Neural progenitor cell (in vitro differentiated cells): ENCODE measurements around the gene WWOX. TPM values are rescaled to one million over a fixed set of nuclear protein-coding genes. Genes with fewer than 3 reads are reported as not detected.

Experiments used
- DNase-seq: peaks from one replicate; pipeline ENCODE4 v3.0.0-alpha.2; 2016; ENCODE audit warnings: low spot score
- H2AFZ ChIP-seq: fragments of 200-600 bp; sonication (generic); replicated peaks from 2 replicates; pipeline ENCODE4 v1.6.1; 2016; ENCODE audit warnings: antibody characterized with exemption
- H3F3A ChIP-seq: fragments of 200-600 bp; sonication (generic); 2 replicates; pipeline ENCODE4 v1.6.1; 2016; ENCODE audit warnings: antibody characterized with exemption, low read depth
- H3K27ac ChIP-seq: fragments of 200-600 bp; sonication (generic); 2 replicates; pipeline ENCODE4 v1.5.1; 2016; ENCODE audit warnings: mild to moderate bottlenecking
- H3K27me3 ChIP-seq: fragments of 200-600 bp; sonication (generic); 2 replicates; pipeline ENCODE4 v1.6.1; 2016; ENCODE audit warnings: mild to moderate bottlenecking, moderate library complexity
- H3K36me3 ChIP-seq: fragments of 200-600 bp; sonication (generic); 2 replicates; pipeline ENCODE4 v1.5.1; 2016
- H3K4me1 ChIP-seq: fragments of 200-600 bp; sonication (generic); 2 replicates; pipeline ENCODE4 v1.6.1; 2016; ENCODE audit warnings: mixed run types
- H3K4me2 ChIP-seq: fragments of 200-600 bp; sonication (generic); 2 replicates; pipeline ENCODE4 v1.6.1; 2016
- H3K4me3 ChIP-seq: fragments of 200-600 bp; sonication (generic); 2 replicates; pipeline ENCODE4 v1.5.1; 2016
- H3K79me2 ChIP-seq: fragments of 200-600 bp; sonication (generic); 2 replicates; pipeline ENCODE4 v1.6.1; 2016; ENCODE audit warnings: low read depth
- H3K9ac ChIP-seq: fragments of 200-600 bp; sonication (generic); 2 replicates; pipeline ENCODE4 v1.6.1; 2016
- H3K9me3 ChIP-seq: fragments of 200-600 bp; sonication (generic); 2 replicates; pipeline ENCODE4 v1.5.1; 2016; ENCODE audit warnings: low read depth
- H4K20me1 ChIP-seq: fragments of 200-600 bp; sonication (generic); 2 replicates; pipeline ENCODE4 v1.6.1; 2016; ENCODE audit warnings: low read depth
- H3K27ac Mint-ChIP-seq: 3 replicates; pipeline ENCODE4 v1.8.0; 2021; ENCODE audit warnings: mixed read lengths
- H3K27me3 Mint-ChIP-seq: 2 replicates; pipeline ENCODE4 v1.8.0; 2022; ENCODE audit warnings: low read depth, mild to moderate bottlenecking, inconsistent platforms, moderate library complexity, mixed read lengths; ENCODE audit not compliant: insufficient read depth
- H3K36me3 Mint-ChIP-seq: 3 replicates; pipeline ENCODE4 v1.8.0; 2021; ENCODE audit warnings: mixed read lengths
- H3K4me1 Mint-ChIP-seq: 3 replicates; pipeline ENCODE4 v1.8.0; 2021; ENCODE audit warnings: mixed read lengths
- H3K4me3 Mint-ChIP-seq: 3 replicates; pipeline ENCODE4 v1.8.0; 2021; ENCODE audit warnings: mild to moderate bottlenecking, moderate library complexity, mixed read lengths
- H3K9me3 Mint-ChIP-seq: 3 replicates; pipeline ENCODE4 v1.8.0; 2020; ENCODE audit warnings: mixed read lengths
- EZH2 ChIP-seq: fragments of 200-600 bp; sonication (generic); IDR thresholded peaks from 2 replicates; pipeline ENCODE4 v1.6.1; 2017; ENCODE audit warnings: antibody characterized with exemption, mild to moderate bottlenecking, moderate library complexity
- EZH2phosphoT487 ChIP-seq: fragments of 200-600 bp; sonication (generic); IDR thresholded peaks from 2 replicates; pipeline ENCODE4 v1.6.1; 2017; ENCODE audit warnings: antibody characterized with exemption
- total RNA-seq: library from RNA; depleted of rRNA; stranded (reverse); fragments of >200 nt; gene quantifications from 2 replicates; pipeline ENCODE4 v1.2.3, GENCODE V29; 2015; ENCODE audit warnings: low replicate concordance
- TF ChIP-seq, protein P1 (sequence below): fragments of 200-600 bp; sonication (generic); IDR thresholded peaks from 2 replicates; pipeline ENCODE4 v1.5.1; 2017; ENCODE audit warnings: antibody characterized with exemption, mild to moderate bottlenecking

The WWOX gene
- total RNA-seq, 1 donor from 2014 or later: 63.7 TPM

- Histone ChIP-seq H3K27ac (no peak overlapping the region), H3K4me2 (no peak overlapping the region), H3K79me2 (no peaks in the 10 kb centered on the region), H3K4me3 (no peak overlapping the region), H3K27me3 (no peaks in the 10 kb centered on the region), H3K9ac (no peak overlapping the region), H2AFZ (no peak overlapping the region), H3K36me3 (no peaks in the 10 kb centered on the region), H3K9me3 (peaks cover 16% of the 10 kb centered on the region), H3F3A (no peaks in the 10 kb centered on the region), H4K20me1 (no peaks in the 10 kb centered on the region), H3K4me1 (no peaks in the 10 kb centered on the region)
- peaks cover 15% of the 10 kb centered on the region for H3K9me3 Mint-ChIP-seq
- no peak for TF ChIP-seq EZH2
- no peak for TF ChIP-seq EZH2phosphoT487
- TF ChIP-seq, protein P1, sequence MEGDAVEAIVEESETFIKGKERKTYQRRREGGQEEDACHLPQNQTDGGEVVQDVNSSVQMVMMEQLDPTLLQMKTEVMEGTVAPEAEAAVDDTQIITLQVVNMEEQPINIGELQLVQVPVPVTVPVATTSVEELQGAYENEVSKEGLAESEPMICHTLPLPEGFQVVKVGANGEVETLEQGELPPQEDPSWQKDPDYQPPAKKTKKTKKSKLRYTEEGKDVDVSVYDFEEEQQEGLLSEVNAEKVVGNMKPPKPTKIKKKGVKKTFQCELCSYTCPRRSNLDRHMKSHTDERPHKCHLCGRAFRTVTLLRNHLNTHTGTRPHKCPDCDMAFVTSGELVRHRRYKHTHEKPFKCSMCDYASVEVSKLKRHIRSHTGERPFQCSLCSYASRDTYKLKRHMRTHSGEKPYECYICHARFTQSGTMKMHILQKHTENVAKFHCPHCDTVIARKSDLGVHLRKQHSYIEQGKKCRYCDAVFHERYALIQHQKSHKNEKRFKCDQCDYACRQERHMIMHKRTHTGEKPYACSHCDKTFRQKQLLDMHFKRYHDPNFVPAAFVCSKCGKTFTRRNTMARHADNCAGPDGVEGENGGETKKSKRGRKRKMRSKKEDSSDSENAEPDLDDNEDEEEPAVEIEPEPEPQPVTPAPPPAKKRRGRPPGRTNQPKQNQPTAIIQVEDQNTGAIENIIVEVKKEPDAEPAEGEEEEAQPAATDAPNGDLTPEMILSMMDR: no peak
- peaks cover 6% of the 10 kb centered on the region for H3K27me3 Mint-ChIP-seq
- no peak overlapping the region for H3K27ac Mint-ChIP-seq
- no peak for DNase-seq
- H3K4me3 Mint-ChIP-seq: no peak overlapping the region
- peaks cover 6% of the 10 kb centered on the region for H3K36me3 Mint-ChIP-seq
- peaks cover 2% of the 10 kb centered on the region for H3K4me1 Mint-ChIP-seq
Observed at GRCh38 chr16:78392585-78393195, 293.2 kb downstream of the WWOX start.

- peaks cover 16% of the 10 kb centered on the region for H3K9me3 ChIP-seq
- Mint-ChIP-seq H3K4me3 (no peak overlapping the region), H3K36me3 (peaks cover 5% of the 10 kb centered on the region), H3K9me3 (peaks cover 15% of the 10 kb centered on the region), H3K27me3 (peaks cover 6% of the 10 kb centered on the region), H3K4me1 (no peaks in the 10 kb centered on the region), H3K27ac (no peak overlapping the region)
- no peaks in the 10 kb centered on the region for H4K20me1 ChIP-seq
- H3K79me2 ChIP-seq: no peaks in the 10 kb centered on the region
- H3K4me2 ChIP-seq: no peak overlapping the region
- no peak overlapping the region for H3K4me3 ChIP-seq
- no peak for DNase-seq
- H3K27me3 ChIP-seq: no peaks in the 10 kb centered on the region
- no peak overlapping the region for H2AFZ ChIP-seq
- TF ChIP-seq EZH2phosphoT487 (no peak), EZH2 (no peak)
- TF ChIP-seq, protein P1: no peak
- no peak overlapping the region for H3K9ac ChIP-seq
- H3K4me1 ChIP-seq: peaks cover 5% of the 10 kb centered on the region
- no peak overlapping the region for H3K27ac ChIP-seq
- H3F3A ChIP-seq: no peaks in the 10 kb centered on the region
- H3K36me3 ChIP-seq: no peaks in the 10 kb centered on the region
Observed at GRCh38 chr16:78395035-78395434, 295.6 kb downstream of the WWOX start.

DNA sequence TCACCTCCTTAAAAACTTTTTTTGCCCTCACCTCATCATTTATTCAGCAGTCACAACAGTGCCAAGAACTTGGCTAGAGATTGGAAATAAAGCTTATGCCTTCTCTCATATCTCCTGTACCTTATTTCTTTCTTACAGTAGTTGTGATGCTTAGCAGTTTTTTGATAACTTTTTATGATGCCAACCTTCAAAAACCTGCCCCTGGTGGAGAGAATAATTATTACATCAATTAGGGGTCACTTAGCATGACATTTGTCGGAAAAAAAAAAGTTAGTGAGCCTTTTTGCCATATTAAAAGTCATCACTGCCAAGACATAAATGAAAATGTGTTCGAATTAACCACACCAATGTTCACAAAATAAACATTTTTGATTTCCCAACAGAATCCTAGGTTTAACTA is 296.6 kb downstream of the WWOX start:
- H3K27me3 ChIP-seq: no peaks in the 10 kb centered on the region
- TF ChIP-seq EZH2 (no peak), EZH2phosphoT487 (no peak)
- TF ChIP-seq, protein P1: peak; percentile 54
- peaks cover 5% of the 10 kb centered on the region for H3K4me1 ChIP-seq
- H3K79me2 ChIP-seq: no peaks in the 10 kb centered on the region
- H3K9me3 ChIP-seq: peaks cover 16% of the 10 kb centered on the region
- no peaks in the 10 kb centered on the region for H4K20me1 ChIP-seq
- no peak overlapping the region for H3K4me3 Mint-ChIP-seq
- no peak overlapping the region for H3K9ac ChIP-seq
- H3K4me1 Mint-ChIP-seq: no peaks in the 10 kb centered on the region
- H3K36me3 ChIP-seq: no peaks in the 10 kb centered on the region
- DNase-seq: peak; percentile 11
- H3K9me3 Mint-ChIP-seq: peaks cover 15% of the 10 kb centered on the region
- H3K27me3 Mint-ChIP-seq: peaks cover 6% of the 10 kb centered on the region
- no peak overlapping the region for H3K27ac ChIP-seq
- H3K4me3 ChIP-seq: no peak overlapping the region
- no peak overlapping the region for H2AFZ ChIP-seq
- peaks cover 5% of the 10 kb centered on the region for H3K36me3 Mint-ChIP-seq
- no peak overlapping the region for H3K27ac Mint-ChIP-seq
- no peaks in the 10 kb centered on the region for H3F3A ChIP-seq
- H3K4me2 ChIP-seq: no peak overlapping the region
